ENCODE results near the gene SNTA1. TPM values are rescaled to one million over a fixed set of nuclear protein-coding genes. Genes with fewer than 3 reads are reported as not detected.

Gene SNTA1
- total and polyA plus RNA-seq, 9 of the 15 experiments (the other 6 are each of a cell fraction or from before 2014, with no cell fraction given): 1.2 to 40.8 (median 20.3) TPM

- TF ChIP-seq MGA (IDR thresholded peaks at IDR 0.05): no peak
- no peak for TF ChIP-seq FOXK1 (CRISPR knock-in tag; IDR thresholded peaks at IDR 0.05; ENCODE audit: borderline replicate concordance)
- peak; percentile 39; the same call in 1 of the 2 replicates for TF ChIP-seq PTRF (tag; IDR thresholded peaks at IDR 0.05)
Measured at GRCh38 chr20:33401921-33402369, 41.6 kb downstream of the SNTA1 start (continued).
